ENCODE data around the gene KIFBP. TPM values are rescaled to one million over a fixed set of nuclear protein-coding genes. Genes with fewer than 3 reads are reported as not detected.

KIFBP gene
- total and polyA plus RNA-seq, 2 experiments from 2014 or later = 26.6 to 29.8 TPM

- Histone ChIP-seq H3K27ac (no peak overlapping the region), H3K4me3 (no peak overlapping the region), H3K27me3 (peaks cover 4% of the 10 kb centered on the region), H3K9me3 (ENCODE audit: low read depth) (no peaks in the 10 kb centered on the region), H3K36me3 (no peaks in the 10 kb centered on the region), H3K4me1 (ENCODE audit: low read depth) (no peaks in the 10 kb centered on the region)
- TF ChIP-seq CTCF (IDR thresholded peaks at IDR 0.05; ENCODE audit: low read depth, low read length) = no peak
- peak in 1 of 2 donors; percentile 62 for DNase-seq (ENCODE audit: low read depth in 1 of 2, low spot score in 1 of 2)
Observed at GRCh38 chr10:69057951-69058297, 69.3 kb downstream of the KIFBP start.

GRCh38 chr10:69060127-69060798, 71.7 kb downstream of the KIFBP start:
- Histone ChIP-seq H3K9me3 (ENCODE audit: low read depth) (no peaks in the 10 kb centered on the region), H3K4me3 (no peak overlapping the region), H3K27ac (no peak overlapping the region), H3K36me3 (no peaks in the 10 kb centered on the region), H3K4me1 (ENCODE audit: low read depth) (no peaks in the 10 kb centered on the region), H3K27me3 (peaks cover 5% of the 10 kb centered on the region)
- no peak for DNase-seq (ENCODE audit: low read depth in 1 of 2, low spot score in 1 of 2)
- TF ChIP-seq CTCF (IDR thresholded peaks at IDR 0.05; ENCODE audit: low read depth, low read length) = no peak

- no peak overlapping the region for H3K27ac ChIP-seq
Observed at GRCh38 chr10:69061305-69062161, 72.9 kb downstream of the KIFBP start.

GRCh38 chr10:69062901-69063300, 74.3 kb downstream of the KIFBP start:
- no peaks in the 10 kb centered on the region for H3K9me3 ChIP-seq (ENCODE audit: low read depth)
- no peak overlapping the region for H3K27ac ChIP-seq
- TF ChIP-seq CTCF (IDR thresholded peaks at IDR 0.05; ENCODE audit: low read depth, low read length) = no peak
- no peak overlapping the region for H3K4me3 ChIP-seq
- no peak for DNase-seq (ENCODE audit: low read depth in 1 of 2, low spot score in 1 of 2)
- H3K36me3 ChIP-seq = no peaks in the 10 kb centered on the region
- no peaks in the 10 kb centered on the region for H3K4me1 ChIP-seq (ENCODE audit: low read depth)
- peaks cover 5% of the 10 kb centered on the region for H3K27me3 ChIP-seq

More at GRCh38 chr10:69061305-69062161, 72.9 kb downstream of the KIFBP start:
- Histone ChIP-seq H3K27me3 (peaks cover 5% of the 10 kb centered on the region), H3K4me3 (no peak overlapping the region), H3K9me3 (ENCODE audit: low read depth) (no peaks in the 10 kb centered on the region), H3K36me3 (no peaks in the 10 kb centered on the region), H3K4me1 (ENCODE audit: low read depth) (no peaks in the 10 kb centered on the region)
- TF ChIP-seq CTCF (IDR thresholded peaks at IDR 0.05; ENCODE audit: low read depth, low read length) = no peak
- peak in 1 of 2 donors; percentile 99 for DNase-seq (ENCODE audit: low read depth in 1 of 2, low spot score in 1 of 2)

- Histone ChIP-seq H3K4me1 (ENCODE audit: low read depth) (no peaks in the 10 kb centered on the region), H3K9me3 (ENCODE audit: low read depth) (no peaks in the 10 kb centered on the region), H3K27me3 (peaks cover 5% of the 10 kb centered on the region), H3K27ac (no peak overlapping the region), H3K36me3 (no peaks in the 10 kb centered on the region), H3K4me3 (no peak overlapping the region)
- peak; percentile 35 for TF ChIP-seq CTCF (IDR thresholded peaks at IDR 0.05; ENCODE audit: low read depth, low read length)
- DNase-seq (ENCODE audit: low read depth in 1 of 2, low spot score in 1 of 2) = no peak
Observed at GRCh38 chr10:69064762-69065328, 76.2 kb downstream of the KIFBP start.
